Measurements from ENCODE around the gene AGFG2.

Gene AGFG2

DNA sequence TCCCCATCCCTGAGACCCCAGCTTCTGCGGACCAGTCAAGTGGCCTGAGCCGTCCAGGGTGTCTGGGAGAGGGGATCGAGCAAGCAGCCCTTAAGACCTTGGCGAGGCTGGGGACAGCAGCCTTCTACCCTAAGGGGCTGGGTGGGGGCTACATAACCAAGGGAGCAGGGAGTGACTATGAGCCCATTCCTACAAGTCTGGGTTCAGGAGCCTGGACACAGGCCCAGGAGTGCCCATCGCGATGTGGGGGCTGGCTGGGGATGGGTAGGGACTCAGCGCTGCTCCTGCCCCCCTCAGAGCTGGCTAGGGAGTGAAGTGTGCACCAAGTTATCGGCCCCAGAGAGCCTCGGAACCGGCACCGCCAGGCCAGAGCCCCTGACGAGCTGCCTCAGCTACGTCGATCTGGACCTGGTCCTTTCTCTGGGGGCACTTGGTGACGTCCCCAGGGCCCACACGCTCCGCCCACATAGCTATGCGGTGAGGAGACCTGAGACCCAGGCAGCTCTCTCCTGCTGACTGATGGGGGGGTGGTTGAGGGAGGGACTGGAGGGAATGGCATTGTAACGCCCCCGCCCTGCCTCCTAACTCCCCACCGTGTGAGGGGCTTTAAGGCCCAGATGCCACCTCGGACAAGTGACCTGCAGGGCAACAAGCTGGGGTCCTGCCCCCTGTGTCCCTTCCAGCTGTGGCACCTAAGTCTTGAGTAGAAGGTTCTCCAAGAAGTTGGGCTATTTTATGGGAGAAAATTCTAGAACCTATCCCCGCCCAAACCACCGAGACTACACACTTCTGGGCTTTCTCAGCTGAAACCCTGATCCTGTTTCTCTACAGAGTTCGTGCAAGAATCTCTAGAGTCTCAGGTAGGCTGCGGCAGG is 32.2 kb downstream of the AGFG2 start:
- no peaks in the 10 kb centered on the region for H3K9me3 ChIP-seq (ENCODE audit: control insufficient read depth, insufficient read depth, low read depth, low read length)
- POLR2A ChIA-PET: interaction anchor here (0.6 to 1.9 kb wide), 6 partner anchors 10 to 955 kb away, joined by 3 to 30 read pairs (median 4); partner anchors contain the start of genes FBXO24, LRCH4, MOSPD3 and POP7
- no peak overlapping the region for H3K27ac ChIP-seq (ENCODE audit: extremely low read depth, low read depth, low read length)
- CTCF ChIA-PET: interaction anchor here (0.5 to 1.4 kb wide), 5 partner anchors 11 to 121 kb away, joined by 4 to 8 read pairs (median 5); no protein-coding TSS in a partner anchor
- H3K4me3 ChIP-seq (ENCODE audit: low read depth, low read length): no peak overlapping the region
- peaks cover 0 to 11% of the 10 kb centered on the region in 2 experiments; a peak in 1 of 3 replicates for H3K36me3 ChIP-seq (ENCODE audit: control insufficient read depth in 2 of 2, insufficient read depth in 1 of 2, low read length in 2 of 2)
- peaks cover 2% of the 10 kb centered on the region; the same call in 1 of the 2 replicates for H3K4me1 ChIP-seq (ENCODE audit: control insufficient read depth, insufficient read depth, low read length)
- TF ChIP-seq ZNF223 (tag by site-specific recombination; IDR thresholded peaks at IDR 0.05) (no peak), ZBTB17 (tag by site-specific recombination; IDR thresholded peaks at IDR 0.05) (peak; percentile 52), SP2 (tag by site-specific recombination; IDR thresholded peaks at IDR 0.05) (peak; percentile 52), KLF1 (tag by site-specific recombination; IDR thresholded peaks at IDR 0.05) (peak; percentile 52), ZNF140 (tag by site-specific recombination; IDR thresholded peaks at IDR 0.05) (no peak), IKZF3 (tag by site-specific recombination; IDR thresholded peaks at IDR 0.05) (peak; percentile 42; the same call in 1 of the 2 replicates), ZNF600 (tag by site-specific recombination; IDR thresholded peaks at IDR 0.05) (peak; percentile 54; the same call in 1 of the 2 replicates), ZFHX2 (tag by site-specific recombination; conservative IDR thresholded peaks at IDR 0.05) (peak; percentile 91), ZIC2 (tag by site-specific recombination; IDR thresholded peaks at IDR 0.05) (peak; percentile 48), ZNF555 (tag by site-specific recombination; conservative IDR thresholded peaks at IDR 0.05) (no peak), ZBTB48 (tag by site-specific recombination; IDR thresholded peaks at IDR 0.05) (peak; percentile 92), SP3 (tag by site-specific recombination; IDR thresholded peaks at IDR 0.05) (peak; percentile 57), ZNF473 (tag by site-specific recombination; IDR thresholded peaks at IDR 0.05) (no peak), ZNF629 (tag by site-specific recombination; IDR thresholded peaks at IDR 0.05) (peak; percentile 88), GLIS2 (tag by site-specific recombination; IDR thresholded peaks at IDR 0.05) (peak; percentile 81), ZSCAN16 (tag by site-specific recombination; IDR thresholded peaks at IDR 0.05) (no peak), ZNF239 (tag by site-specific recombination; IDR thresholded peaks at IDR 0.05) (no peak)
- TF ChIP-seq, protein P1, sequence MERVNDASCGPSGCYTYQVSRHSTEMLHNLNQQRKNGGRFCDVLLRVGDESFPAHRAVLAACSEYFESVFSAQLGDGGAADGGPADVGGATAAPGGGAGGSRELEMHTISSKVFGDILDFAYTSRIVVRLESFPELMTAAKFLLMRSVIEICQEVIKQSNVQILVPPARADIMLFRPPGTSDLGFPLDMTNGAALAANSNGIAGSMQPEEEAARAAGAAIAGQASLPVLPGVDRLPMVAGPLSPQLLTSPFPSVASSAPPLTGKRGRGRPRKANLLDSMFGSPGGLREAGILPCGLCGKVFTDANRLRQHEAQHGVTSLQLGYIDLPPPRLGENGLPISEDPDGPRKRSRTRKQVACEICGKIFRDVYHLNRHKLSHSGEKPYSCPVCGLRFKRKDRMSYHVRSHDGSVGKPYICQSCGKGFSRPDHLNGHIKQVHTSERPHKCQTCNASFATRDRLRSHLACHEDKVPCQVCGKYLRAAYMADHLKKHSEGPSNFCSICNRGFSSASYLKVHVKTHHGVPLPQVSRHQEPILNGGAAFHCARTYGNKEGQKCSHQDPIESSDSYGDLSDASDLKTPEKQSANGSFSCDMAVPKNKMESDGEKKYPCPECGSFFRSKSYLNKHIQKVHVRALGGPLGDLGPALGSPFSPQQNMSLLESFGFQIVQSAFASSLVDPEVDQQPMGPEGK (tag by site-specific recombination; IDR thresholded peaks at IDR 0.05): peak; percentile 77
- TF ChIP-seq, protein P2, sequence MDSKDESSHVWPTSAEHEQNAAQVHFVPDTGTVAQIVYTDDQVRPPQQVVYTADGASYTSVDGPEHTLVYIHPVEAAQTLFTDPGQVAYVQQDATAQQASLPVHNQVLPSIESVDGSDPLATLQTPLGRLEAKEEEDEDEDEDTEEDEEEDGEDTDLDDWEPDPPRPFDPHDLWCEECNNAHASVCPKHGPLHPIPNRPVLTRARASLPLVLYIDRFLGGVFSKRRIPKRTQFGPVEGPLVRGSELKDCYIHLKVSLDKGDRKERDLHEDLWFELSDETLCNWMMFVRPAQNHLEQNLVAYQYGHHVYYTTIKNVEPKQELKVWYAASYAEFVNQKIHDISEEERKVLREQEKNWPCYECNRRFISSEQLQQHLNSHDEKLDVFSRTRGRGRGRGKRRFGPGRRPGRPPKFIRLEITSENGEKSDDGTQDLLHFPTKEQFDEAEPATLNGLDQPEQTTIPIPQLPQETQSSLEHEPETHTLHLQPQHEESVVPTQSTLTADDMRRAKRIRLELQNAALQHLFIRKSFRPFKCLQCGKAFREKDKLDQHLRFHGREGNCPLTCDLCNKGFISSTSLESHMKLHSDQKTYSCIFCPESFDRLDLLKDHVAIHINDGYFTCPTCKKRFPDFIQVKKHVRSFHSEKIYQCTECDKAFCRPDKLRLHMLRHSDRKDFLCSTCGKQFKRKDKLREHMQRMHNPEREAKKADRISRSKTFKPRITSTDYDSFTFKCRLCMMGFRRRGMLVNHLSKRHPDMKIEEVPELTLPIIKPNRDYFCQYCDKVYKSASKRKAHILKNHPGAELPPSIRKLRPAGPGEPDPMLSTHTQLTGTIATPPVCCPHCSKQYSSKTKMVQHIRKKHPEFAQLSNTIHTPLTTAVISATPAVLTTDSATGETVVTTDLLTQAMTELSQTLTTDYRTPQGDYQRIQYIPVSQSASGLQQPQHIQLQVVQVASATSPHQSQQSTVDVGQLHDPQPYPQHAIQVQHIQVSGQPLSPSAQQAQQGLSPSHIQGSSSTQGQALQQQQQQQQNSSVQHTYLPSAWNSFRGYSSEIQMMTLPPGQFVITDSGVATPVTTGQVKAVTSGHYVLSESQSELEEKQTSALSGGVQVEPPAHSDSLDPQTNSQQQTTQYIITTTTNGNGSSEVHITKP (tag by site-specific recombination; IDR thresholded peaks at IDR 0.05): peak; percentile 66
- TF ChIP-seq, protein P3, sequence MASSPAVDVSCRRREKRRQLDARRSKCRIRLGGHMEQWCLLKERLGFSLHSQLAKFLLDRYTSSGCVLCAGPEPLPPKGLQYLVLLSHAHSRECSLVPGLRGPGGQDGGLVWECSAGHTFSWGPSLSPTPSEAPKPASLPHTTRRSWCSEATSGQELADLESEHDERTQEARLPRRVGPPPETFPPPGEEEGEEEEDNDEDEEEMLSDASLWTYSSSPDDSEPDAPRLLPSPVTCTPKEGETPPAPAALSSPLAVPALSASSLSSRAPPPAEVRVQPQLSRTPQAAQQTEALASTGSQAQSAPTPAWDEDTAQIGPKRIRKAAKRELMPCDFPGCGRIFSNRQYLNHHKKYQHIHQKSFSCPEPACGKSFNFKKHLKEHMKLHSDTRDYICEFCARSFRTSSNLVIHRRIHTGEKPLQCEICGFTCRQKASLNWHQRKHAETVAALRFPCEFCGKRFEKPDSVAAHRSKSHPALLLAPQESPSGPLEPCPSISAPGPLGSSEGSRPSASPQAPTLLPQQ (tag by site-specific recombination; IDR thresholded peaks at IDR 0.05): no peak
- TF ChIP-seq, protein P4, sequence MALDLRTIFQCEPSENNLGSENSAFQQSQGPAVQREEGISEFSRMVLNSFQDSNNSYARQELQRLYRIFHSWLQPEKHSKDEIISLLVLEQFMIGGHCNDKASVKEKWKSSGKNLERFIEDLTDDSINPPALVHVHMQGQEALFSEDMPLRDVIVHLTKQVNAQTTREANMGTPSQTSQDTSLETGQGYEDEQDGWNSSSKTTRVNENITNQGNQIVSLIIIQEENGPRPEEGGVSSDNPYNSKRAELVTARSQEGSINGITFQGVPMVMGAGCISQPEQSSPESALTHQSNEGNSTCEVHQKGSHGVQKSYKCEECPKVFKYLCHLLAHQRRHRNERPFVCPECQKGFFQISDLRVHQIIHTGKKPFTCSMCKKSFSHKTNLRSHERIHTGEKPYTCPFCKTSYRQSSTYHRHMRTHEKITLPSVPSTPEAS (tag by site-specific recombination; IDR thresholded peaks at IDR 0.05): no peak
- TF ChIP-seq, protein P5, sequence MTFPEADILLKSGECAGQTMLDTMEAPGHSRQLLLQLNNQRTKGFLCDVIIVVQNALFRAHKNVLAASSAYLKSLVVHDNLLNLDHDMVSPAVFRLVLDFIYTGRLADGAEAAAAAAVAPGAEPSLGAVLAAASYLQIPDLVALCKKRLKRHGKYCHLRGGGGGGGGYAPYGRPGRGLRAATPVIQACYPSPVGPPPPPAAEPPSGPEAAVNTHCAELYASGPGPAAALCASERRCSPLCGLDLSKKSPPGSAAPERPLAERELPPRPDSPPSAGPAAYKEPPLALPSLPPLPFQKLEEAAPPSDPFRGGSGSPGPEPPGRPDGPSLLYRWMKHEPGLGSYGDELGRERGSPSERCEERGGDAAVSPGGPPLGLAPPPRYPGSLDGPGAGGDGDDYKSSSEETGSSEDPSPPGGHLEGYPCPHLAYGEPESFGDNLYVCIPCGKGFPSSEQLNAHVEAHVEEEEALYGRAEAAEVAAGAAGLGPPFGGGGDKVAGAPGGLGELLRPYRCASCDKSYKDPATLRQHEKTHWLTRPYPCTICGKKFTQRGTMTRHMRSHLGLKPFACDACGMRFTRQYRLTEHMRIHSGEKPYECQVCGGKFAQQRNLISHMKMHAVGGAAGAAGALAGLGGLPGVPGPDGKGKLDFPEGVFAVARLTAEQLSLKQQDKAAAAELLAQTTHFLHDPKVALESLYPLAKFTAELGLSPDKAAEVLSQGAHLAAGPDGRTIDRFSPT (tag by site-specific recombination; IDR thresholded peaks at IDR 0.05): peak; percentile 52
- TF ChIP-seq, protein P6, sequence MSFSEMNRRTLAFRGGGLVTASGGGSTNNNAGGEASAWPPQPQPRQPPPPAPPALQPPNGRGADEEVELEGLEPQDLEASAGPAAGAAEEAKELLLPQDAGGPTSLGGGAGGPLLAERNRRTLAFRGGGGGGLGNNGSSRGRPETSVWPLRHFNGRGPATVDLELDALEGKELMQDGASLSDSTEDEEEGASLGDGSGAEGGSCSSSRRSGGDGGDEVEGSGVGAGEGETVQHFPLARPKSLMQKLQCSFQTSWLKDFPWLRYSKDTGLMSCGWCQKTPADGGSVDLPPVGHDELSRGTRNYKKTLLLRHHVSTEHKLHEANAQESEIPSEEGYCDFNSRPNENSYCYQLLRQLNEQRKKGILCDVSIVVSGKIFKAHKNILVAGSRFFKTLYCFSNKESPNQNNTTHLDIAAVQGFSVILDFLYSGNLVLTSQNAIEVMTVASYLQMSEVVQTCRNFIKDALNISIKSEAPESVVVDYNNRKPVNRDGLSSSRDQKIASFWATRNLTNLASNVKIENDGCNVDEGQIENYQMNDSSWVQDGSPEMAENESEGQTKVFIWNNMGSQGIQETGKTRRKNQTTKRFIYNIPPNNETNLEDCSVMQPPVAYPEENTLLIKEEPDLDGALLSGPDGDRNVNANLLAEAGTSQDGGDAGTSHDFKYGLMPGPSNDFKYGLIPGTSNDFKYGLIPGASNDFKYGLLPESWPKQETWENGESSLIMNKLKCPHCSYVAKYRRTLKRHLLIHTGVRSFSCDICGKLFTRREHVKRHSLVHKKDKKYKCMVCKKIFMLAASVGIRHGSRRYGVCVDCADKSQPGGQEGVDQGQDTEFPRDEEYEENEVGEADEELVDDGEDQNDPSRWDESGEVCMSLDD (tag by site-specific recombination; IDR thresholded peaks at IDR 0.05): peak; percentile 61; the same call in 1 of the 2 replicates
